GM23338 (cell line): Measurements from ENCODE around the gene MYOCD. TPM values are rescaled to one million over a fixed set of nuclear protein-coding genes. Genes with fewer than 3 reads are reported as not detected.

Source experiments
- ATAC-seq: fragments of 200-7000 bp; cut with Tn5 transposase; 3 replicates; pipeline ENCODE4 v1.9.1; 2020
- DNase-seq: peaks from one replicate; pipeline ENCODE4 v3.0.0-alpha.2; 2015; ENCODE audit warnings: low spot score
- H2AFZ ChIP-seq: fragments of 200-600 bp; sonication (generic); 2 replicates; pipeline ENCODE4 v1.8.0; 2016; ENCODE audit warnings: antibody characterized with exemption, mild to moderate bottlenecking, moderate library complexity
- H3F3A ChIP-seq: fragments of 200-600 bp; sonication (generic); replicated peaks from 2 replicates; pipeline ENCODE4 v1.8.0; 2017; ENCODE audit warnings: antibody characterized with exemption, mixed run types, low read depth
- H3K27ac ChIP-seq: fragments of 200-600 bp; sonication (generic); 2 replicates; pipeline ENCODE4 v1.6.1; 2016; ENCODE audit warnings: low read depth
- H3K27me3 ChIP-seq: fragments of 200-600 bp; sonication (generic); 2 replicates; pipeline ENCODE4 v1.8.0; 2016; ENCODE audit warnings: mild to moderate bottlenecking, mixed run types, moderate library complexity; ENCODE audit not compliant: insufficient read depth
- H3K36me3 ChIP-seq: fragments of 200-600 bp; sonication (generic); 2 replicates; pipeline ENCODE4 v1.8.0; 2016; ENCODE audit warnings: mild to moderate bottlenecking; ENCODE audit not compliant: insufficient read depth
- H3K4me1 ChIP-seq: fragments of 200-600 bp; sonication (generic); 2 replicates; pipeline ENCODE4 v1.8.0; 2016; ENCODE audit warnings: mild to moderate bottlenecking, moderate library complexity; ENCODE audit not compliant: insufficient read depth
- H3K4me2 ChIP-seq: fragments of 200-600 bp; sonication (generic); 2 replicates; pipeline ENCODE4 v1.7.1; 2017; ENCODE audit warnings: mixed run types
- H3K4me3 ChIP-seq: fragments of 200-600 bp; sonication (generic); 2 replicates; pipeline ENCODE4 v1.6.1; 2016; ENCODE audit warnings: mixed run types
- H3K79me2 ChIP-seq: fragments of 200-600 bp; sonication (generic); replicated peaks from 2 replicates; pipeline ENCODE4 v1.8.0; 2017; ENCODE audit warnings: mild to moderate bottlenecking; ENCODE audit not compliant: insufficient read depth
- H3K9me2 ChIP-seq: fragments of 200-600 bp; sonication (generic); 2 replicates; pipeline ENCODE4 v1.8.0; 2017; ENCODE audit not compliant: insufficient read depth
- H4K20me1 ChIP-seq: fragments of 200-600 bp; sonication (generic); replicated peaks from 2 replicates; pipeline ENCODE4 v1.8.0; 2017; ENCODE audit warnings: mild to moderate bottlenecking; ENCODE audit not compliant: insufficient read depth
- H3K27ac Mint-ChIP-seq: 2 replicates; pipeline ENCODE4 v1.8.0; 2020; ENCODE audit warnings: inconsistent platforms, mild to moderate bottlenecking, moderate library complexity, mixed read lengths
- H3K27me3 Mint-ChIP-seq: 3 replicates; pipeline ENCODE4 v1.8.0; 2022; ENCODE audit warnings: low read depth, mild to moderate bottlenecking, moderate library complexity, mixed read lengths, inconsistent platforms; ENCODE audit not compliant: insufficient read depth, poor library complexity
- H3K36me3 Mint-ChIP-seq: 3 replicates; pipeline ENCODE4 v1.8.0; 2021; ENCODE audit warnings: low read depth, mild to moderate bottlenecking, inconsistent platforms, moderate library complexity, mixed read lengths
- H3K4me1 Mint-ChIP-seq: 3 replicates; pipeline ENCODE4 v1.8.0; 2020; ENCODE audit warnings: mild to moderate bottlenecking, inconsistent platforms, mixed read lengths
- H3K4me3 Mint-ChIP-seq: 3 replicates; pipeline ENCODE4 v1.8.0; 2021; ENCODE audit warnings: moderate library complexity, mild to moderate bottlenecking, inconsistent platforms, mixed read lengths
- H3K9me3 Mint-ChIP-seq: 3 replicates; pipeline ENCODE4 v1.8.0; 2020; ENCODE audit warnings: moderate library complexity, mild to moderate bottlenecking, inconsistent platforms, mixed read lengths
- CREB1 ChIP-seq: fragments of 250-450 bp; sonication (Bioruptor Pico); IDR thresholded peaks from 2 replicates; pipeline ENCODE4 v1.5.0; 2020; ENCODE audit warnings: low read depth, mild to moderate bottlenecking, moderate library complexity
- CTCF ChIP-seq, 2 experiments: fragments of 200-600 bp in 1 of 2; sonication (generic) in 1 of 2; conservative IDR thresholded peaks; 2 replicates each; pipeline versions ENCODE4 v1.5.1 to v1.6.1; 2016 to 2017; ENCODE audit warnings: antibody characterized with exemption in 2 of 2, low read depth in 2 of 2, mild to moderate bottlenecking in 2 of 2, moderate library complexity in 1 of 2
- ETS1 ChIP-seq: IDR thresholded peaks from 2 replicates; pipeline ENCODE4 v1.6.1; 2016; ENCODE audit warnings: antibody characterized with exemption
- EZH2 ChIP-seq: fragments of 200-600 bp; sonication (generic); IDR thresholded peaks from one replicate; pipeline ENCODE4 v1.8.0; 2017; ENCODE audit warnings: antibody characterized with exemption, mild to moderate bottlenecking, low read depth; ENCODE audit not compliant: unreplicated experiment
- EZH2phosphoT487 ChIP-seq: fragments of 200-600 bp; sonication (generic); IDR thresholded peaks from one replicate; pipeline ENCODE4 v1.8.1; 2018; ENCODE audit warnings: antibody characterized with exemption; ENCODE audit not compliant: unreplicated experiment
- JUNB ChIP-seq: IDR thresholded peaks from one replicate; pipeline ENCODE4 v1.6.1; 2016; ENCODE audit warnings: antibody characterized with exemption; ENCODE audit not compliant: unreplicated experiment
- NANOG ChIP-seq: IDR thresholded peaks from 2 replicates; pipeline ENCODE4 v1.6.1; 2016; ENCODE audit warnings: antibody characterized with exemption, borderline replicate concordance
- POLR2AphosphoS5 ChIP-seq: IDR thresholded peaks from 2 replicates; pipeline ENCODE4 v1.6.1; 2016; ENCODE audit warnings: antibody characterized with exemption, low read depth
- REST ChIP-seq: IDR thresholded peaks from one replicate; pipeline ENCODE4 v1.6.1; 2018; ENCODE audit warnings: antibody characterized with exemption; ENCODE audit not compliant: unreplicated experiment
- STAT1 ChIP-seq: IDR thresholded peaks from one replicate; pipeline ENCODE4 v1.6.1; 2016; ENCODE audit warnings: antibody characterized with exemption; ENCODE audit not compliant: unreplicated experiment
- ZNF114 ChIP-seq: fragments of 250-450 bp; sonication (Bioruptor Pico); IDR thresholded peaks from 2 replicates; pipeline ENCODE4 v1.5.0; 2020; ENCODE audit warnings: mild to moderate bottlenecking, moderate library complexity
- ZNF331 ChIP-seq: fragments of 250-450 bp; sonication (Bioruptor Pico); IDR thresholded peaks from 2 replicates; pipeline ENCODE4 v1.5.0; 2020; ENCODE audit warnings: low read depth, mild to moderate bottlenecking, moderate library complexity
- ZNF462 ChIP-seq: fragments of 250-450 bp; sonication (Bioruptor Pico); IDR thresholded peaks from 2 replicates; pipeline ENCODE4 v1.5.0; 2020; ENCODE audit warnings: mild to moderate bottlenecking, moderate library complexity
- polyA plus RNA-seq: library from polyadenylated mRNA; unstranded; fragments of >200 nt; fragmentation: Nextera tagmentation; extraction: Ambion mirVana; gene quantifications from 2 replicates; pipeline ENCODE4 v1.2.1, GENCODE V29; 2016
- total RNA-seq: library from RNA; depleted of rRNA; stranded (reverse); fragments of >200 nt; shearing (Covaris generic); gene quantifications from 2 replicates; pipeline ENCODE4 v1.2.3, GENCODE V29; 2014

MYOCD gene
- total and polyA plus RNA-seq, 2 experiments from 2014 or later: 0.80 to 2.4 TPM

GRCh38 chr17:12673788-12674187 lies 8.1 kb downstream of the MYOCD start:
- Histone ChIP-seq H3F3A (no peaks in the 10 kb centered on the region), H2AFZ (no peak overlapping the region), H3K4me2 (no peak overlapping the region), H3K9me2 (no peaks in the 10 kb centered on the region), H3K4me3 (no peak overlapping the region), H3K36me3 (no peaks in the 10 kb centered on the region), H3K27me3 (no peaks in the 10 kb centered on the region), H4K20me1 (no peaks in the 10 kb centered on the region), H3K79me2 (no peaks in the 10 kb centered on the region), H3K4me1 (no peaks in the 10 kb centered on the region), H3K27ac (no peak overlapping the region)
- Mint-ChIP-seq H3K36me3 (no peaks in the 10 kb centered on the region), H3K27me3 (peaks cover 2% of the 10 kb centered on the region), H3K4me3 (no peak overlapping the region), H3K9me3 (no peaks in the 10 kb centered on the region), H3K27ac (no peak overlapping the region), H3K4me1 (no peaks in the 10 kb centered on the region)
- DNase-seq (no peak), ATAC-seq (no peak)
- TF ChIP-seq STAT1 (no peak), EZH2phosphoT487 (no peak), NANOG (no peak), EZH2 (no peak), CREB1 (CRISPR knock-in tag) (no peak), ETS1 (no peak), ZNF331 (CRISPR knock-in tag) (no peak), POLR2AphosphoS5 (no peak), JUNB (no peak), CTCF (conservative IDR thresholded peaks at IDR 0.05; ENCODE audit: low read depth in 2 of 2) (no peak), REST (no peak), ZNF114 (CRISPR knock-in tag) (no peak), ZNF462 (CRISPR knock-in tag) (no peak)
